Panc1 (cell line): Measurements from ENCODE around the gene CCDC86. TPM values are rescaled to one million over a fixed set of nuclear protein-coding genes. Genes with fewer than 3 reads are reported as not detected.

Source experiments
- ATAC-seq: fragments of 200-7000 bp; cut with Tn5 transposase; 2 replicates; pipeline ENCODE4 v1.9.1; 2020; ENCODE audit warnings: mild to moderate bottlenecking, moderate library complexity
- BruUV-seq: library from RNA; stranded (reverse); fragments of 400-500 nt; replicated peaks from 2 replicates; lab custom pipeline; 2021; lab: Mats Ljungman, UMichigan
- CTCF ChIA-PET: fragments of 300-600 bp; sonication (Branson Sonifier 250); formaldehyde crosslinking; loops from one replicate; lab custom pipeline; 2022; ENCODE audit warnings: antibody characterized with exemption; lab: Charles Lee
- POLR2A ChIA-PET: fragments of 300-600 bp; sonication (Branson Sonifier 250); formaldehyde crosslinking; loops from one replicate; lab custom pipeline; 2022; ENCODE audit warnings: antibody characterized with exemption; lab: Charles Lee
- DNase-seq: peaks from one replicate; pipeline ENCODE4 v3.0.0-alpha.2; 2010; ENCODE audit warnings: low read depth, low spot score
- H3K27ac ChIP-seq: 2 replicates; pipeline ENCODE4 v1.5.1; 2011; ENCODE audit warnings: mild to moderate bottlenecking, low read length, inconsistent platforms
- H3K27me3 ChIP-seq: fragments of 200-500 bp; sonication (Bioruptor generic); 2 replicates; pipeline ENCODE4 v1.6.0; 2014; ENCODE audit warnings: low read length, inconsistent platforms; ENCODE audit not compliant: control insufficient read depth, insufficient read depth
- H3K36me3 ChIP-seq: fragments of 200-500 bp; sonication (Bioruptor generic); 2 replicates; pipeline ENCODE4 v1.5.1; 2014; ENCODE audit warnings: inconsistent platforms, mild to moderate bottlenecking, low read length, moderate library complexity; ENCODE audit not compliant: control insufficient read depth, insufficient read depth
- H3K4me1 ChIP-seq: 2 replicates; pipeline ENCODE4 v1.5.1; 2011; ENCODE audit warnings: inconsistent platforms, mild to moderate bottlenecking, low read length, moderate library complexity; ENCODE audit not compliant: control insufficient read depth, insufficient read depth
- H3K4me3 ChIP-seq, 2 experiments: 2 replicates each; pipeline ENCODE4 v1.5.1; 2011 to 2012; ENCODE audit warnings: low read depth in 2 of 2, low read length in 2 of 2, mild to moderate bottlenecking in 2 of 2, inconsistent platforms in 1 of 2, moderate library complexity in 1 of 2
- H3K9me3 ChIP-seq: fragments of 200-500 bp; sonication (Bioruptor generic); 2 replicates; pipeline ENCODE4 v1.5.1; 2014; ENCODE audit warnings: low read depth, mild to moderate bottlenecking, inconsistent platforms, low read length, moderate library complexity; ENCODE audit not compliant: control insufficient read depth, insufficient read depth
- CTCF ChIP-seq: fragments of 450-650 bp; IDR thresholded peaks from 2 replicates; pipeline ENCODE4 v1.5.1; 2017; ENCODE audit warnings: mild to moderate bottlenecking
- POLR2AphosphoS5 ChIP-seq: IDR thresholded peaks from 2 replicates; pipeline ENCODE4 v1.6.1; 2012; ENCODE audit warnings: mild to moderate bottlenecking, low read depth, low read length, moderate library complexity
- REST ChIP-seq, 2 experiments: IDR thresholded peaks; 2 replicates each; pipeline ENCODE4 v1.6.1; 2011 to 2012; ENCODE audit warnings: low read depth in 2 of 2, control low read depth in 1 of 2, low read length in 1 of 2, mild to moderate bottlenecking in 1 of 2, moderate library complexity in 1 of 2; ENCODE audit not compliant: insufficient read depth in 1 of 2
- SIN3A ChIP-seq: IDR thresholded peaks from 2 replicates; pipeline ENCODE4 v1.6.1; 2012; ENCODE audit warnings: low read depth, mild to moderate bottlenecking, low read length, moderate library complexity, borderline replicate concordance; ENCODE audit not compliant: insufficient read depth
- TCF7L2 ChIP-seq: IDR thresholded peaks from 2 replicates; pipeline ENCODE4 v1.6.1; 2011; ENCODE audit warnings: mild to moderate bottlenecking, low read depth, low read length, inconsistent platforms
- in situ Hi-C: cut with HindIII; loops from 2 replicates; pipeline ENCODE4 v1.10.0; 2016; ENCODE audit warnings: low sequenced_read_pairs, low pct_unique_long_range_greater_than_20kb
- intact Hi-C: fragments of 100-400 bp; cut with micrococcal nuclease; formaldehyde crosslinking; loops from one replicate; pipeline ENCODE4 v1.10.0; 2022; ENCODE audit not compliant: unreplicated experiment
- total RNA-seq: library from RNA; stranded (reverse); gene quantifications from one replicate; pipeline ENCODE4 v1.2.1, GENCODE V29; 2021; ENCODE audit not compliant: unreplicated experiment

CCDC86 gene
- total RNA-seq, 1 experiment from 2014 or later: 70.2 TPM

GRCh38 chr11:60809691-60810090, 32.2 kb upstream of the CCDC86 start:
- in situ Hi-C loops (no loop called here), intact Hi-C loops (no loop called here)
- Histone ChIP-seq H3K27ac (no peak overlapping the region), H3K9me3 (no peaks in the 10 kb centered on the region), H3K4me3 (no peak overlapping the region), H3K4me1 (no peaks in the 10 kb centered on the region), H3K36me3 (no peaks in the 10 kb centered on the region), H3K27me3 (no peaks in the 10 kb centered on the region)
- no peak for TF ChIP-seq SIN3A
- TF ChIP-seq CTCF: no peak
- POLR2A ChIA-PET: no interaction called here
- no TSS peak for BruUV-seq
- CTCF ChIA-PET: no interaction called here
- ATAC-seq: no peak
- no peak for DNase-seq

GRCh38 chr11:60810151-60810550, 31.8 kb upstream of the CCDC86 start:
- Histone ChIP-seq H3K4me1 (no peaks in the 10 kb centered on the region), H3K9me3 (no peaks in the 10 kb centered on the region), H3K27ac (no peak overlapping the region), H3K4me3 (no peak overlapping the region), H3K27me3 (no peaks in the 10 kb centered on the region), H3K36me3 (no peaks in the 10 kb centered on the region)
- TF ChIP-seq TCF7L2: no peak
- TF ChIP-seq SIN3A: no peak
- no peak for TF ChIP-seq REST (IDR thresholded peaks at IDR 0.05; ENCODE audit: insufficient read depth in 1 of 2, low read depth in 2 of 2, low read length in 1 of 2)
- ATAC-seq (no peak), DNase-seq (no peak)
- CTCF ChIA-PET: no interaction called here
- POLR2A ChIA-PET: no interaction called here
- in situ Hi-C loops (no loop called here), intact Hi-C loops (no loop called here)
- no TSS peak for BruUV-seq

- Histone ChIP-seq H3K27ac (no peak overlapping the region), H3K4me3 (no peak overlapping the region), H3K4me1 (no peaks in the 10 kb centered on the region), H3K27me3 (no peaks in the 10 kb centered on the region), H3K9me3 (no peaks in the 10 kb centered on the region), H3K36me3 (no peaks in the 10 kb centered on the region)
- no peak for ATAC-seq
- in situ Hi-C loops: no loop called here
- intact Hi-C loops: no loop called here
- ChIA-PET CTCF (no interaction called here), POLR2A (no interaction called here)
- TF ChIP-seq REST (IDR thresholded peaks at IDR 0.05; ENCODE audit: insufficient read depth in 1 of 2, low read depth in 2 of 2, low read length in 1 of 2) (no peak), TCF7L2 (no peak), SIN3A (no peak), CTCF (no peak), POLR2AphosphoS5 (no peak)
- DNase-seq: no peak
- no TSS peak for BruUV-seq
Measured at GRCh38 chr11:60810569-60810968, 31.3 kb upstream of the CCDC86 start.
